H9 (cell line): ENCODE data around the gene PPM1N. TPM values are rescaled to one million over a fixed set of nuclear protein-coding genes. Genes with fewer than 3 reads are reported as not detected.
A peak's percentile ranks its signal among the peaks of the same experiment; 100 is the strongest.

Source experiments
- DNase-seq: peaks from one replicate; pipeline ENCODE4 v3.0.0-alpha.2; 2017
- H2AFZ ChIP-seq: one replicate; pipeline ENCODE4 v1.6.1; 2013; ENCODE audit warnings: mild to moderate bottlenecking, low read length, control low read depth, moderate library complexity
- H2AK5ac ChIP-seq: 2 replicates; pipeline ENCODE4 v1.6.1; 2013; ENCODE audit warnings: low read length, control low read depth, mixed read lengths; ENCODE audit not compliant: insufficient read length
- H2BK120ac ChIP-seq: one replicate; pipeline ENCODE4 v1.6.1; 2013; ENCODE audit warnings: low read depth, mild to moderate bottlenecking, low read length, control low read depth, inconsistent platforms; ENCODE audit not compliant: poor library complexity, severe bottlenecking
- H2BK12ac ChIP-seq: 2 replicates; pipeline ENCODE4 v1.6.1; 2013; ENCODE audit warnings: low read length, control low read depth, mixed read lengths, low read depth; ENCODE audit not compliant: insufficient read length
- H2BK15ac ChIP-seq: 2 replicates; pipeline ENCODE4 v1.6.1; 2013; ENCODE audit warnings: low read depth, low read length, control low read depth
- H2BK20ac ChIP-seq: one replicate; pipeline ENCODE4 v1.6.1; 2013; ENCODE audit warnings: low read depth, mild to moderate bottlenecking, low read length, control low read depth, inconsistent platforms; ENCODE audit not compliant: poor library complexity, severe bottlenecking
- H2BK5ac ChIP-seq: 2 replicates; pipeline ENCODE4 v1.6.1; 2013; ENCODE audit warnings: low read length, control low read depth, mixed read lengths; ENCODE audit not compliant: insufficient read length
- H3K14ac ChIP-seq: 2 replicates; pipeline ENCODE4 v1.6.1; 2013; ENCODE audit warnings: low read length, control low read depth; ENCODE audit not compliant: insufficient read depth
- H3K18ac ChIP-seq: 2 replicates; pipeline ENCODE4 v1.6.1; 2013; ENCODE audit warnings: low read depth, mild to moderate bottlenecking, mixed read lengths, low read length, control low read depth; ENCODE audit not compliant: insufficient read length
- H3K23ac ChIP-seq: 2 replicates; pipeline ENCODE4 v1.6.1; 2013; ENCODE audit warnings: low read length, control low read depth, mixed read lengths, low read depth; ENCODE audit not compliant: insufficient read length
- H3K23me2 ChIP-seq: 2 replicates; pipeline ENCODE4 v1.6.1; 2013; ENCODE audit warnings: low read depth, mild to moderate bottlenecking, mixed read lengths, low read length, control low read depth; ENCODE audit not compliant: insufficient read length, poor library complexity, severe bottlenecking
- H3K27ac ChIP-seq: 2 replicates; pipeline ENCODE4 v1.5.1; 2013; ENCODE audit warnings: low read length, control low read depth, mixed read lengths, low read depth; ENCODE audit not compliant: insufficient read length
- H3K27me3 ChIP-seq: 2 replicates; pipeline ENCODE4 v1.6.1; 2013; ENCODE audit warnings: low read length, control low read depth, inconsistent platforms; ENCODE audit not compliant: insufficient read depth
- H3K4ac ChIP-seq: 2 replicates; pipeline ENCODE4 v1.6.1; 2013; ENCODE audit warnings: low read depth, mild to moderate bottlenecking, control low read depth, inconsistent platforms, low read length, moderate library complexity
- H3K4me1 ChIP-seq: 2 replicates; pipeline ENCODE4 v1.6.1; 2013; ENCODE audit warnings: low read length, control low read depth, inconsistent platforms; ENCODE audit not compliant: insufficient read depth
- H3K4me2 ChIP-seq: 2 replicates; pipeline ENCODE4 v1.6.1; 2013; ENCODE audit warnings: low read length, control low read depth, mixed read lengths; ENCODE audit not compliant: insufficient read length, insufficient read depth
- H3K56ac ChIP-seq: 2 replicates; pipeline ENCODE4 v1.6.1; 2013; ENCODE audit warnings: low read depth, mild to moderate bottlenecking, mixed read lengths, low read length, control low read depth; ENCODE audit not compliant: insufficient read length
- H3K79me1 ChIP-seq: 2 replicates; pipeline ENCODE4 v1.6.1; 2013; ENCODE audit warnings: low read depth, mild to moderate bottlenecking, moderate library complexity, low read length, control low read depth, inconsistent platforms; ENCODE audit not compliant: insufficient read depth, poor library complexity, severe bottlenecking
- H3K79me2 ChIP-seq: 2 replicates; pipeline ENCODE4 v1.6.1; 2013; ENCODE audit warnings: low read length, control low read depth, inconsistent platforms; ENCODE audit not compliant: insufficient read depth
- H3K9ac ChIP-seq: 2 replicates; pipeline ENCODE4 v1.6.1; 2013; ENCODE audit warnings: low read length, control low read depth, mixed read lengths; ENCODE audit not compliant: insufficient read length; ENCODE audit errors: extremely low read depth
- H3K9me3 ChIP-seq: one replicate; pipeline ENCODE4 v1.6.1; 2013; ENCODE audit warnings: low read depth, low read length, inconsistent platforms; ENCODE audit not compliant: control insufficient read depth
- H3T11ph ChIP-seq: one replicate; pipeline ENCODE4 v1.6.1; 2013; ENCODE audit warnings: mild to moderate bottlenecking, low read length, control low read depth, inconsistent platforms
- H4K20me1 ChIP-seq: one replicate; pipeline ENCODE4 v1.6.1; 2013; ENCODE audit not compliant: control insufficient read depth, insufficient read length, insufficient read depth
- H4K5ac ChIP-seq: 2 replicates; pipeline ENCODE4 v1.6.1; 2013; ENCODE audit warnings: low read depth, mild to moderate bottlenecking, mixed read lengths, low read length, control low read depth; ENCODE audit not compliant: insufficient read length
- H4K8ac ChIP-seq: replicated peaks from 2 replicates; pipeline ENCODE4 v1.6.1; 2013; ENCODE audit warnings: low read length, control low read depth, mixed read lengths, low read depth; ENCODE audit not compliant: insufficient read length
- H4K91ac ChIP-seq: 2 replicates; pipeline ENCODE4 v1.6.1; 2013; ENCODE audit warnings: low read depth, mild to moderate bottlenecking, moderate library complexity, mixed read lengths, low read length, control low read depth; ENCODE audit not compliant: insufficient read length
- H3K27ac Mint-ChIP-seq, 3 experiments: 2 replicates in 2 of 3; 3 replicates in 1 of 3; pipeline ENCODE4 v1.8.0; 2020 to 2021; ENCODE audit warnings: mixed read lengths in 3 of 3, mild to moderate bottlenecking in 1 of 3, moderate library complexity in 1 of 3
- H3K27me3 Mint-ChIP-seq: 2 replicates; pipeline ENCODE4 v1.8.0; 2021; ENCODE audit warnings: low read depth, mild to moderate bottlenecking, moderate library complexity, mixed read lengths
- H3K36me3 Mint-ChIP-seq, 3 experiments: 2 replicates in 2 of 3; 3 replicates in 1 of 3; pipeline ENCODE4 v1.8.0; 2020 to 2021; ENCODE audit warnings: low read depth in 3 of 3, mixed read lengths in 3 of 3; ENCODE audit not compliant: insufficient read depth in 1 of 3
- H3K4me1 Mint-ChIP-seq, 2 experiments: 2 replicates each; pipeline ENCODE4 v1.8.0; 2020; ENCODE audit warnings: mixed read lengths in 2 of 2
- H3K4me3 Mint-ChIP-seq, 2 experiments: 2 replicates in 1 of 2; 3 replicates in 1 of 2; pipeline ENCODE4 v1.8.0; 2020 to 2021; ENCODE audit warnings: mild to moderate bottlenecking in 2 of 2, mixed read lengths in 2 of 2, moderate library complexity in 1 of 2
- H3K9me3 Mint-ChIP-seq, 2 experiments: 2 replicates in 1 of 2; 3 replicates in 1 of 2; pipeline ENCODE4 v1.8.0; 2020; ENCODE audit warnings: mild to moderate bottlenecking in 2 of 2, mixed read lengths in 2 of 2, moderate library complexity in 1 of 2
- CTCF ChIP-seq: fragments of 200-600 bp; sonication (generic); conservative IDR thresholded peaks from 3 replicates; pipeline ENCODE4 v1.8.0; 2021; ENCODE audit warnings: antibody characterized with exemption, mild to moderate bottlenecking
- total RNA-seq: library from RNA; stranded (reverse); gene quantifications from 2 replicates; pipeline ENCODE4 v1.2.1, GENCODE V29; 2021

The PPM1N gene
- total RNA-seq, 1 experiment from 2014 or later = 7.7 TPM

- no peaks in the 10 kb centered on the region for H3K23me2 ChIP-seq
- no peak overlapping the region for H3T11ph ChIP-seq
- DNase-seq = no peak
- H4K8ac ChIP-seq = no peak overlapping the region
- no peaks in the 10 kb centered on the region; a peak in 1 of 5 replicates for H3K9me3 Mint-ChIP-seq
- H3K18ac ChIP-seq = no peak overlapping the region
- no peak overlapping the region for H4K5ac ChIP-seq
- H3K36me3 Mint-ChIP-seq = no peaks in the 10 kb centered on the region
- H3K4me1 ChIP-seq = no peaks in the 10 kb centered on the region
- no peaks in the 10 kb centered on the region; the same call in none of the 2 replicates for H3K27me3 Mint-ChIP-seq
- H3K4me1 Mint-ChIP-seq = peaks cover 9 to 17% of the 10 kb centered on the region in 2 experiments
- H3K56ac ChIP-seq = no peak overlapping the region
- no peak overlapping the region for H3K4me2 ChIP-seq
- peak overlapping the region; percentile 38 for H2BK12ac ChIP-seq
- no peak overlapping the region for H3K4ac ChIP-seq
- H2AK5ac ChIP-seq = no peak overlapping the region
- no peak overlapping the region for H3K14ac ChIP-seq
- H3K27ac ChIP-seq = no peak overlapping the region
- no peak overlapping the region for H2BK20ac ChIP-seq
- H2BK120ac ChIP-seq = no peak overlapping the region
- no peak overlapping the region for H3K9ac ChIP-seq
- no peak overlapping the region for H3K23ac ChIP-seq
- no peaks in the 10 kb centered on the region for H3K27me3 ChIP-seq
- no peak overlapping the region for H4K91ac ChIP-seq
- no peak overlapping the region for H2BK5ac ChIP-seq
- H3K9me3 ChIP-seq = no peaks in the 10 kb centered on the region
- H3K4me3 Mint-ChIP-seq = no peak overlapping the region
- no peak overlapping the region for H2AFZ ChIP-seq
- H4K20me1 ChIP-seq = no peaks in the 10 kb centered on the region
- peak overlapping the region in 2 of 3 experiments; percentile 13 to 18; a peak in 2 of 7 replicates for H3K27ac Mint-ChIP-seq
- H3K79me1 ChIP-seq = no peaks in the 10 kb centered on the region
- TF ChIP-seq CTCF = no peak
- no peaks in the 10 kb centered on the region for H3K79me2 ChIP-seq
- no peak overlapping the region for H2BK15ac ChIP-seq
These were observed 40.5 kb upstream of the PPM1N start for GRCh38 chr19:45457776-45458175.
